Stimulated activated CD4-positive, alpha-beta T cell treated with anti-CD3 and anti-CD28 coated beads, Interleukin-12 subunit alpha, Interleukin-12 subunit beta, amount 100 ng/mL, for 48 hours (primary cell): ENCODE results near the gene NFIC.
A peak's percentile ranks its signal among the peaks of the same experiment; 100 is the strongest.
"Not testable (repeated sequence)": the region's sequence is repeated elsewhere in the genome, so short reads cannot be mapped to it uniquely, and the experiment has no call there.

Source experiments
- DNase-seq, 3 donors: peaks; one replicate each; pipeline ENCODE4 v3.0.0-alpha.2; 2020; ENCODE audit warnings: low read depth in 2 of 3, low spot score in 1 of 3

NFIC gene

DNA sequence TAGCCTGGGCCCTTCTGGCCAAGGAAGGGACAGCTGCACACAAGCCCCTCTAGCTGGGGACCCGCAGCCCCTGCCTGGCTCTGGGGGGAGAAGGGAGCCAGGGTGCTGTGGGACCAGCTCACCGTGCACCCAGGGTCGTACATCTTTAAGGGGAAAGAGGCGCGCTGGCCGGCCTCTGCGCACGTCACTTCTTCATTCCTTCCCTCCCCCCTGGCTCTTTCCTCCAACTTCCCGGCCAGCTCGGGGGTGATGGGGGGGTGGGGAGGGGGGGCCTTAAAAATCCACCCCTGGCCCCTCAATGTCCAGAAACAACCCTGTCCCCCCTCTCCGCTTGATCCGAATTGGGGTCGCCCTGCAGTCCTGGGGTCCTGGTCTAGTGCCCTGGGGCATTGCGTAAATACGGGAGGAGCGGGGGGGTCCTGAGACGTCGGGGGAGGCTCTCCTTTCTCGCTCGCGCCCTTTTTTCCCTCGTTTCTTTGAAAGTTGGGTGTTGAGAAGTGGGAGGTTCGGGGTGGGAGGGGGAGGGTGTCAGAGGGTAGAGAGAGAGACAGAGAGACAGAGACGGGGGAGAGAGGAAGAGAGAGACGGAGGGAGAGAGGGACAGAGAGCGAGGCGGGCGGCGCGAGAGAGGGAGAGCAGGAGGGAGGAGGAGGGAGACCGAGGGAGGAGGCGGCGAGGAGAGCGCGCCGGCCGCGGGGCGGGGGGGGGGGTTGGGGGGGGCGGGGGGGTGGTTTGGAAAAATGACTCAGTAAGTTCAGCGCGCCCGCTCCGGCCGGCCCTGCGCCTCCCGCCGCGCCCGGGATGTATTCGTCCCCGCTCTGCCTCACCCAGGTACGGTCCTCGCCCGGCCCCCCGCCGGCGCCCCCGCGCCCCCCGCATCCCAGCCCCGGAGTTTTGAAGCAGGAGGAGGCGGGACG, at the start of gene NFIC:
Gene NFIC (plus strand): TSS at position 748 of the 917 bp plus-strand sequence. CDS start 54 bp downstream, at position 802.
- peak in 1 of 3 donors; percentile 46 for DNase-seq

DNA sequence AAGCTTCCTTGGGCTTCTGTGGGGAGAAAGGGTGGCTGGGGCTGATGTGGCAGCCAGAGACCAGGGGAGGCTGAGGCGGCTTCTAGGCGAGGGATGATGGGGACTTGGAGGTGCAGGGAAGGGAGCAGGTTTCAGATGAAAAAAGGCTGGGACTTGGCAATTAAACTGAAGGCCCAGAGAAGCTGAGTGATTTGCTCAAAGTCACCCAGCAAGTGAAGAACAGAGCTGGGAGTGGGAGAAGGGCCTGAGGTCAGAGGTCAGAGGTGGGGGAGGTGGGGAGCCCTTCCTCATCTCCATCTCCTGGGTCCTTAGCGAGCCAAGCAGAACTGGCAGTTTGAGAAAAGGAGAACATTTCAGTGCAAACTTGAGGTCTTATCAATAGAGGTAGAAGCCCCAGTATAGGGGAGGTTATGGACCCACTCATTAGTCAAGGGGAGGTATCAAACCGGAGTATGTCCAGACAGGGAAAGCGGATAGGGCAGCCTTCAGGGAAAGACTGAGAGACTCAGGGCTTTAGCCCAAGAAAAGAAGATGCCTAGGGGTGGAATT, 49.6 kb upstream of the NFIC start:
- DNase-seq, result no peak

DNA sequence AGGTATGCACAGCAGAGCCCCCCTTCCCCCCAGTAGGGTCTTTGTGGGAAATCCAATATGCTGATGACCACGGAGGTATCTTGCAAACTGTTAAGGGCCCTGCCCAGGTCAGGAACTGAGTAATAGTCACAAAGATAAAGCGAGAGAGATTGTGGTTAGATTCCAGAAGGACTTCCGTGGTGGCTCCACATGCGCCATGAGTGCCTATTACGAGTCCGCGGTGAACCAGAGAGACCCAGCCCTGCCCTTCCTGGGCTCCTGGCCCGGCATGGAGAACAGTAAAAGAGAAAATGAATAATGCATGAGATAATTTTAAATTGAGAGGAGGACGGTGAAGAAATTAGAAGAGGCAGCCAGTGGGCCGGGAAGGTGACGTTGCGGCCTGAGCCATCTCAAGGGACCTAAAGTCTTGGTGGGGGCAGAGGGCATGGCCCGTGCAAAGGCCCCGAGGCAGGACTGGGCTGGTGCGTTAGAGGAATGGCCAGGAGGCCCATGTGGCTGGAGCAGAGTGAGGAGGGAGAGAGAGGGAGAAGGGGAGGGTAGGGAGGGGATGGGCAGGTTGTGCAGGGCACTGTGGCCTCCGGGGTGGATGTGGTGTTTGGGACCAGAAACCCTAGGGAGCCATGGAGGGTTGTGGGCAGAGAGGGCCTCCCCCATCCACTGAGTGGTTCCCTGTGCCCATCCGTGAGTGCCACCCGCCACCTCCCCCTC, 46.6 kb upstream of the NFIC start:
- no peak for DNase-seq

DNA sequence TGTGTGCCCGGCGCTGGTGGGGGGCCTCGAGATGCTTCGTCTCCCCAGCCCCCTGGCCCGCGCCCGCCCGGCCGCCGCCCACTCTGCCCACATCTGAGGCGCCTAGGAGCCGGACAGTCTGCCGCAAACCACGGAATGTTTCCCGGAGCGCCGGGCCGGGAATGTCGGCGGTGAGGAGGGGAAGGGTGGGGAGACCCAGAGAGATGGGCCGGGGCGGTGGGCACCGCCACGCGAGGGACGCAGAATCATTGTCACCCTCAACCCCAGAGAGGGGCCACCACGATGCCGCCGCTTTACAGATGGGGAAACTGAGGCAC, 46.1 kb upstream of the NFIC start:
- no peak for DNase-seq

DNA sequence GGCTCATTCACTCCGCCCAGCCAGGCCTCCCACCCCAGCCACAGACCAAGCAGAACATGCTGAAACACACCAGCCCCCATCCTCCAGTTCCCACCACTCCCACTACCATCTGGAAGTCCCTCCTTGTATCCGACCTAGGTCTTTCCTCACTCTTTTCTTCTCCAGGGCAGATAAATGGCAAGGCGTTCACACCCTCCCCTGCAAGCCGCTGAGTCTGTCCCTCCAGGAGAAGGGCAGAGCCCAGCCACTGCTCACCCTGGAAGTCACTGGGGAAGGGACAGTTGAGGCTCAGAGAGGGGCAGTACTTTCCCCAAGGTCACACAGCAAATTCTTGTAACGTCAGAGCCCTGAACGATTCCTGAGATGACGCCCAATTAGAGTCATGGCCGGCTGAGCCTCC, 45.5 kb upstream of the NFIC start:
- no peak for DNase-seq

DNA sequence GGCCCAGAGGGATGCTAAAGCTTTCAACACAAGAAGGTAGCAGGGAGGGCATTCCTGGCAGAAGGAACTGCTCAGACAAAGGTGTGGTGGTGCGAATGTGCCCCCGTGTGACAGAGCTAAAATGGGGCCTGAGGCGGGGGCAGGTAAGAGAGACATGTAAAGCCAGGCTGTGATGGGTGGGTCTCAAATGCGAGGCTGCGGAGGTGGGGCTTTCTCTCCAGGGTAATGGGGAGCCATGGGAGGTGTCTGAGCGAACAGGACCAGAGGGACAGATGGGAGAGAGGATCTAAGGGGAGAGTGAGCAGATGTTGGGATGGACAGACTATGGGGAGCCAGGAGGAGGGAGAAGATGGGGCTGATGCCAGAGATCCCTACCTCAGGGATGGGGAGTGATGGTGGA, 44.7 kb upstream of the NFIC start:
- DNase-seq, result no peak

DNA sequence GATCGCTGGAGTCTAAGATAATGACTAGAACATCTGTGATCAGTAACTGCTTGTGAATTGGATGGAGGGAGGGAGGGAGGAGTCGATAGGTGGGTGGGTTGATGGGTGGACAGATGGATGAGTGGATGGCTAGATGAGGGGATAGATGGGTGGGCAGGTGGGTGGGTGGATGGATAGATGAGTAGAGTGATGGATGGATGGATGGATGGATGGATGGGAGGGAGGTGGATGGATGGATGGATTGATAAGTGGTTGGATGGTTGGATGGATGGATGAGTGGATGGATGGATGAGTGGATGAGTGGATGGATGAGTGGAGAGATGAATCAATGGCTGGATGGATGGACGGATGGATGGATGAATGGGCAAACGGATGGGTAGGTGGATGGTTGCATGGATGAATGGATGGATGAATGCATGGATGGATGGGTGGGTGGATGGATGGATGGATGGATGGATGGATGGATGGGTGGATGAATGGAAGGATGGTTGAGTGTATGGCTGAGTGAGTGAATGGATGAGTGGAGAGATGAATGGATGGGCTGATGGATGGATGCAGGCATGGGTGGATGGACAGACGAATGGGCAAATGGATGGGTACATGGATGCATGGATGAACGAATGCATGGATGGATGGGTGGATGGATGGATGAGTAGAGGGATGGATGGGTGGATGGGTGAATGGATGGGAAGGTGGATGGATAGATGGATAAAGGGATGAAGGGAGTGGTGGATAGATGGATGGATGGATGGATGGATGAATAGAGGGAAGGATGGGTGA, 44.0 kb upstream of the NFIC start:
- no peak for DNase-seq

DNA sequence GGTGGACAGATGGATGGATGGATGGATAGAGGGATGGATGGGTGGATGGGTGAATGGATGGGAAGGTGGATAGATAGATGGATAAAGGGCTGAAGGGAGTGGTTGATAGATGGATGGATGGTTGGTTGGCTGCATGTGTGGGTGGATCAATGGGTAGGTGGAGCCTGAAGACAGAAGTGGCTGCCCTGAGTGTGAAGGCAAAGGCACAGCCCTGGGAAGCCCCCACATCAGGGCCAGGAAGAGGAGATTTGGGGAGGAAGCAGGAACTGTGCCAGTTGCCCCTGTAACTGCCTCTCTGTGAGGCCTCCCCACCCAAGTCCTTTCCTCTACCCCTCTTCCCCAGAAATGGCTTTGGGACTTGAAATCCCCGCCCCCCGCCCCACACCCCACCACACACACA, 43.4 kb upstream of the NFIC start:
- DNase-seq, result no peak

DNA sequence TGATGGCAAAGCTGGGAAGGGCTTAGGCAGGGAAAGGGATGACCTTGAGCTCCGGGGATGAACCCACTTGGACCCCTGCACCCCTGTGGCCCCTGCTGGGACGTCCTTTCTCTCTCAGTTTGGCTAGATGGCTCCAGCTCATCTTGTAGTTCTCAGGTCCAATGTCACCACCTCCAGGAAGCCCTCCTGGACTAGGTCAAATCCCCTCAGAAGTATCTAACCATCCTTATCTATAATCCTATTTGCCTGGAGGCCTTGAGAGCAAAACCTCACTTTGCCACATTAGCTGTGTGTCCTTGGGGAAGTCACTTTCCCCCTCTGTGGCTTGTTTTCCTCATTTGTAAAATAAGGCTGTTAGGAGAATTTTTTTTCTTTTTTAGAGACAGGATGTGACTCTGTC, 42.7 kb upstream of the NFIC start:
- no peak for DNase-seq

DNA sequence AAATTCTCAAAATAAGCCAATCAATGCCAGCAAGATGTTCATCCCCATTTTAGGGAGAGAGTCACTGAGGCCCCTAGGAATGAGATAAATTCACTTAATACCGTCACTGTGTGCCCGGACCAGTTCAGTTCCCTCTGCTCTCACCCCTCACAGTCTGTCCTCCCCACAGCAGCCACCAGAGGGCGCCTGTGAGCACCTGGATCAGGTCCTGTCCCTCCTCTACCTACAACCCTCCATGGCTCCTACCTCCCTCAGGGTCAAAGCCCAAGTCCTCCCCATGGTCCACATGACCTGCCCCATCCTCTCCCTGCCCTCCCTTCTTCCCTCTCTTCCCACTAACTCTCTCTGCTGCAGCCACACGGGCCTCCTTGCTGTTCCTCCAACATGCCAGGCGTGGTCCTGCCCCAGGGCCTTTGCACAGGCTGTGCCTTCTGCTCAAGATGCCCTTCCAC, 42.0 kb upstream of the NFIC start:
- DNase-seq, result peak; percentile 72 to 84 (median 79)

DNA sequence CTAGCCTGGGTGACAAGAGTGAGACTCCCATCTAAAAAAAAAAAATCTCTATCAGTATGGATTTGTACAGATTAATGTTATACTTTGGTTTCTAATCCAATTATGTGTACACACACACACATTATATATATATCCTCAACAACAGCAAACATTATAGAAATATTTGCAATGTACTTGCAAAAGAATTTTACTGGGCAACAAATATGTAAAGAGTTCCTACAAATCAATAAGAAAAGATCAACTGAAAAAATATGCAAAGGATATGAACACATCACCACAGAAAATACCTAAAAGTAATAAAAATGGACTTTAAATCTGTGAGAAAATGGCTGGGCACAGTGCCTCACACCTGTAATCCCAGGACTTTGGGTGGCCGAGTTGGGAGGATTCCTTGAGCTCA, 40.9 kb upstream of the NFIC start:
- DNase-seq, result no peak

DNA sequence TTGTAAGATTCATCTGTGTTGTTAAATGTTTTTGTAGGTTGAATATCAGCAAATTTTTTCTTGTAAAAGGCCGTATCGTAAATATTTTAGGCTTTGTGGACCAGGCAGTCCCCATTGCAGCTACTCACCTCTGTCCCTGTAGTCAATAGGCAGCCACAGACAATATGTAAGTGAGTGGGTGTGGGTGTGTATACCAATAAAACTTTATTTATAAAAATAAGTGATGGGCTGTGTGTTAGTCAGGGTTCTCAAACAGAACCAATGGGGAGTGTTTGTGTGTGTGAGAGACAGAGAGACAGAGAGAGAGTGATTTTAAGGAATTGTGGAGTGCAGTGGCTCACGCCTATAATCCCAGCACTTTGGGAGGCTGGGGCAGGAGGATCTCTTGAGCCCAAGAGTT, 37.6 kb upstream of the NFIC start:
- DNase-seq, result no peak

DNA sequence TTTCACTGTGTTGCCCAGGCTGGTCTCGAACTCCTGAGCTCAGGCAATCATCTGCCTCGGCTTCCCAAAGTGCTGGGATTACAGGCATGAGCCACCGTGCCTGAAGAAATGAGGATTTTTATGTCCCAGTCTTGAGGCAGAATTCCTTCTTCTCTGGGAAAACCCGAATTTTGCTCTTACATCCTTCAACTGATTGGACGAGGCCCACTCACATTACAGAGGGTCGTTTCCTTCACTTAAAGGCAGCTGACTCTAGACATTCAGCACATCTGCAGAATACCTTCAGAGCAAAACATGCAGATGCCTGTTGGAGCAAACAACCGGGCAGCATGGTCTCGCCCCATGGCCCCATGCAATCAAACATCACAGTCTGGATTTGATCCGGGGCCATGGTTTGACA, 36.3 kb upstream of the NFIC start:
- DNase-seq, result no peak

DNA sequence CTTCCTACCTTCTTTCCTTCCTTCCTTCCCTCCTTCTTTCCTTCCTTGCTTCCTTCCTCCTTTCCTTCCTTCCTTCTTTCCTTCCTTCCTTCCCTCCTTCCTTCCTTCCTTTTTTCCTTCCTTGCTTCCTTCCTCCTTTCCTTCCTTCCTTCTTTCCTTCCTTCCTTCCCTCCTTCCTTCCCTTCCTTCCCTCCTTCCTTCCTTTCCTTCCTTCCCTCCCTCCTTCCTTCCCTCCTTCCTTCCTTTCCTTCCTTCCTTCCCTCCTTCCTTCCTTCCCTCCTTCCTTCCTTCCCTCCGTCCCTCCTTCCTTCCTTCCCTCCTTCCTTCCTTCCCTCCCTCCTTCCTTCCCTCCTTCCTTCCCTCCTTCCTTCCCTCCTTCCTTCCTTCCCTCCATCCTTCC, 34.2 kb upstream of the NFIC start:
- DNase-seq, result not testable (repeated sequence)

DNA sequence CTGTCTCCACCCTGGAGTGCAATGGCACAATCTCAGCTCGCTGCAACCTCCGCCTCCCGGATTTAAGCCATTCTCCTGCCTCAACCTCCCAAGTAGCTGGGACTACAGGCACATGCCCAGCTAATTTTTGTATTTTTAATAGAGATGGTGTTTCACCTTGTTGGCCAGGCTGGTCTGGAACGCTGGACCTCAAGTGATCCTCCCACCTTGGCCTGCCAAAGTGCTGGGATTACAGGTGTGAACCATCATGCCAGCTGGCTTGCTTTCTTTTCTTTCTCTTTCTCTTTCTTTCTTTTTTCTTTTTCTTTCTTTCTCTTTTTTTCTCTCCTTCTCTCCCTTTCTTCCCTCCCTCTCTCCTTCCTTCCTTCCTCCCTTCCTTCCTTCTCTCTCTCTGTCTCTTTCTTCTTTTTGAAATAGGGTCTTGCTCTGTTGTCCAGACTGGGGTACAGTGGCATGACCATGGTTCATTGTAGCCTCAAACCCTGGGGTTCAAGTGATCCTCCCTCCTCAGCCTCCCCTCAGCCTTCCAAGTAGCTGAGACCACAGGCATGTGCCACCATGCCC, 33.3 kb upstream of the NFIC start:
- DNase-seq, result no peak

DNA sequence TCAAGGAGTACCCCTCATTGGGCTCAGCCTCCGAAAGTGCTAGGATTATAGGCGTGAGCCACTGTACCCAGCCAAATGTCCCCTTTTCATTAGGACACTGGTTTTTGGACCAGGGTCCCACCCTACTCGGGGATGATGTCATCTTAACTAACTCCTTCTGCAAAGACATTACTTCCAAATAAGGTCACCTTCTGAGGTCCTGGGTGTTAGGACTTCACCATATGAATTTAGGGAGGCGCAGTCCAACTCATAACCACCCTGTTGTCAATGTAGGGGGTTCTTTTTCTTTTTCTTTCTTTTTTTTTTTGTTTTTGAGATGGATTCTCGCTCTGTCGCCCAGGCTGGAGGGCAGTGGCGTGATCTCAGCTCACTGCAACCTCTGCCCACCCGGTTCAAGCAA, 32.7 kb upstream of the NFIC start:
- no peak for DNase-seq

DNA sequence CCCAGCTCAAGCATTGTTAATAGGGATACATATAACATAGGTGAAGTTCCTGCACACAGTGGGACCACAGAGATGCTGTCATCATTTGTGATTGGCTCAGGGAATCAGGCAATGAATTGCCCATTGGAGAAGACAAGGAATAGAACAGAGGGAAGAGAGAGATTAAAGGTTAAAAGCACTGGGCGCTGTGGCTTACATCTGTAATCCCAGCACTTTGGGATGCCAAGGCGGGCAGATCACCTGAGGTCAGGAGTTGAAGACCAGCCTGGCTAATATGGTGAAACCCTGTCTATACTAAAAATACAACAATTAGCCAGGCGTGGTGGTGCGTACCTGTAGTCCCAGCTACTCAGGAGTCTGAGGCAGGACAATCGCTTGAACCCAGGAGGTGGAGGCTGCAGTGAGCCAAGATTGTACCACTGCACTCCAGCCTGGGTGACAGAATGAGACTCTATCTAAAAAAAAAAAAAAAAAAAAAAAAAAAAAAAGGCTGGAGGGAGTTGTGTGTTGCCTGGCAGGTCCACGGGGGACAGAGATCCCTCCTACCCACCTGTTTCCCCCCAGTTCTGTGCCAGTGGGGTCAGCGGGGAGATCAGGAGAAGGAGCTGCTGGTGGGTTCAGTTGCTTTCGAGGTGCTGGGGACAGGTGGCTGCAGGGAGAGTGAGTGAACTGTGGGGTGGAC, 31.5 kb upstream of the NFIC start:
- DNase-seq, result not testable (repeated sequence)

DNA sequence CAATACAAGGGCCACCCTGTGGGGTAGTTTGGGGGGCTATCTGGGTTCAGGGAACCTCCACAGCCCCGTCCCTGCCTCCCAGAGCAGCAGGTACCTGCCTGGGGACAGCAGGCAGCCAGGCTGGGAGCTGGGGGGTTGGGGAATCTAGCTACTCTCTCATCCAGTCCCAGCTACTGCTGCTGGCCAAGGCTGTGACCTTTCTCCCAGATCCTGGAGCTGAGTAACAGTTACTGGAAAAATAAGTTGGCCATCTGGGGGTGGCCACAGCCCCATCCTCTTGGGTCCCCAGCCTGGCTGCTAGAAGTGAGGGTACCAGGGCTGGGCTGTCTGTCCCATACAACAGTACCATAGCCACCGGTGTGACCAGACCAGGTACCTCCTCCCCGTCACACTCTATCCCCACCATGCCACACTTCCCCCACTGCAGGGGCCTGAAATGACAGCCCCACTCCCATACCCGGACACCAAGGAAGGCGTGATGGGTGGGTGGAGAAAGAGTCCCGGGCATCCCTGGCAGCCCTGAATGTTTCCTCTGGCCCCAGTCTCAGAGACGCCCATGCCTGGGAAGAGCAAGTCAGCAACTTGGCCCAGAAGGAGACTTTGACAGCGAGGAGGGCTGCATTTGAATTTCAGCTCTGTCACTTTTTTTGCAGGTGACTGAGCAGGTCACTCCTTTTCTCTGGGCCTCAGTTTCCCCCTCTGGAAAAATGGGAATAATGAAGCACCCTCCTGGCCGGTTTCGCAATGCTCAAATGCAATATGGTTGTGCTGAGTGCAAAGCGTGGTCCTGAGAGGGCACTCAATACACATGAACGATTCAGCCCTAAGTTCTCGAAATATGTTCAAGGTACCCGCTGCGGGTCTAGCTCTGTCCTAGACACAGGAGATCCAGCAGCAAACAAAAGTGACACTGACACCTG, 30.7 kb upstream of the NFIC start:
- DNase-seq, result no peak

DNA sequence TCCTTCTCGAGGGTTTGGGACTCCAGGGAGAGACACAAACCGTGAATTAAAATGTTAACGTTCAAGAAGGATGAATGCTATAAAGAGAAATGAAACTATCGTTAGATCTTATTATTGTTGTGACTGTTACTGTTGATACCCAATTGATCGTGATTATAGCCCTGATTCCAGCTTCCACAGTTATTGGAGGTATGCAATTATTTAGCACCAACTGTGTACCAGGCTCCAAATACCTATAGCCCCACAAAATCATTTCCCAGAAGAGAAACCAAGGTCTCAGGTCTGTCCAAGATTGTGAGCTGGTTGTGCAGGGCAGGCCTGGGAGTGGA, 30.1 kb upstream of the NFIC start:
- no peak for DNase-seq
